ENCODE results near the gene FAM131B.

- TF ChIP-seq ZBTB7A (IDR thresholded peaks at IDR 0.05; ENCODE audit: low read depth) (no peak), REST (IDR thresholded peaks at IDR 0.05; ENCODE audit: low read depth) (no peak), EP300 (IDR thresholded peaks at IDR 0.05; ENCODE audit: borderline replicate concordance) (no peak), RAD21 (IDR thresholded peaks at IDR 0.05; ENCODE audit: low read depth) (no peak), EGR1 (IDR thresholded peaks at IDR 0.05) (no peak), TEAD4 (IDR thresholded peaks at IDR 0.05) (no peak)
Measured at GRCh38 chr7:143382126-143382790, 19.7 kb upstream of the FAM131B start.
